ENCODE results near the gene SERINC3.
"Not testable (repeated sequence)": the region's sequence is repeated elsewhere in the genome, so short reads cannot be mapped to it uniquely, and the experiment has no call there.

The SERINC3 gene

GRCh38 chr20:44494266-44494665 is 27.6 kb downstream of the SERINC3 start:
- no peak for DNase-seq (ENCODE audit: low read depth, low spot score)

DNA sequence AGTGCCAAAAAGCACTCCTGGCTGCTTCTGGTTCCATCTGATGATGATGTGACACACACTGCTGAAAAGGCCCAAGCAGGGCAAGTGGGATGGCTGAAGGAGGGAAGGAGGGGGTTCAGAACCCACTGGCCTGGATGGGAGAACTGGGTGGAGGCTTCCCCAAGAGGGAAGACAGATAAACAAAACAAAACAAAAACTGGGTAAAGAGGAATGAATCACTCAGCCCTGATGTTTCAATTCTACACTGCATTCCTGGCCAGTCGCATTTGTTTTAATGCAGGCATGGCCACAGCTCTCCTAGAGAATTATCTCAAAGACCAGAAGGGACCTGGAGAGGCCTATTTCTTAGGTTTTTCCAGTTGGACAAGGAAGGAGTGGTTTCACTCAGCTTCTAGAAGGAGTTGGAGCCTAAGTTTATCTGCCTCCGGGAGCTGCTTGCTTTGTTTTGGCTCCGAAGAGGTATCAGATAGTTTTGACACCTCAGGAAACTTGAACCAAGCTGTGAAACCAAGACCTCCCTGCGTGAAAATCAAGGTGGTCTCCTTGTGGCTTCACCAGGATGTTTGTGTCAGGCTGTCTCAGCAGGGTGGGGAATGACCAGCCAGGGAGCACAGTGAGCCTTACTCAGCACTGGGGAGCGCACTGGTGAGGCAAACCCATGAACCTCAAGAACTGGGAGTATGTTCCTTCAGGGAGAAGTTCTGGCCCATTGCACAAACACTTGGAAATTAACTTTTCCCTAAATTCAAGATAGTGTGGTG is 30.1 kb downstream of the SERINC3 start:
- DNase-seq (ENCODE audit: low read depth, low spot score): no peak

DNA sequence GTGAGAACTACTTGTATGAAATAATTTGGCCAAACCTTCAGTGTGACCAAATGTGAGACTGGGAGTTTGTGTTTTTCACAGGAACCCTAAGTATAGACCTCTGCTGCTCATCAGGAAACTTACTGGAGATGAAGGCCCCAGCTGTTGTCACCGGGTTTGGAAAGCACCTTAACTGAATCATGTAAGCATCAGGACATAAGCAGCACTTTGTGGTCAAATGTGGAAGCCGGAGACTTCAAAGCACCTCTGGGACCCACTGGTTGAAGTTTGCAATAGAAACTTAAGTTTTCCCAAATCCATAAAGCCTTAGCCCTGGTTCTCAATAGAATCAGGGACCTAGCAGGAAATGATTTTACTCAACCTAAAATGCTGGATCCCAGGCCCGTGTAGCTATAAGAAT is 31.9 kb downstream of the SERINC3 start:
- DNase-seq (ENCODE audit: low read depth, low spot score): no peak

GRCh38 chr20:44489223-44489622 is 32.6 kb downstream of the SERINC3 start:
- DNase-seq (ENCODE audit: low read depth, low spot score): no peak

DNA sequence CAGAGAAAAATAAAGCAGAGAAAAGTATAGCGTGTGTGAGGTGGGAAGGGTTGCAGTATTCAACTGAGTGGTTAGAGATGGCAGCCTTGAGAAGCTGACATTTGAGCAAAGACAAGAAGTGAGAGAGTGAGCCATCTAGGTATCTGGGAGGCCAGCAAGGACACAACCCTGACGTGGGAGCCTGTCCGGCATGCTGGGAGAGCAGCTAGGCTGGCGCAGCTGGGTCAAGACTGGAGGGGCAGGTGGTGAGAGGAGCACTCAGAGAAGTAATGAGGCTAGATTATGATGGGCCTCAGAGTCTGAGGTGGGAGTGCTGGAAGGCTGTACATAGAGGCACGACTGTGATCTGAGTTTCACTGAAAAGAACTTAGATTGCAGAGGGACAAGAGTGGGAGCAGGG is 33.3 kb downstream of the SERINC3 start:
- DNase-seq (ENCODE audit: low read depth, low spot score): no peak

GRCh38 chr20:44485830-44486198 is 36.1 kb downstream of the SERINC3 start:
- DNase-seq (ENCODE audit: low read depth, low spot score): no peak

- DNase-seq (ENCODE audit: low read depth, low spot score): no peak
These were observed 36.6 kb downstream of the SERINC3 start for GRCh38 chr20:44485078-44485829.

- no peak for DNase-seq (ENCODE audit: low read depth, low spot score)
These were observed 38.8 kb downstream of the SERINC3 start for GRCh38 chr20:44483112-44483511.

DNA sequence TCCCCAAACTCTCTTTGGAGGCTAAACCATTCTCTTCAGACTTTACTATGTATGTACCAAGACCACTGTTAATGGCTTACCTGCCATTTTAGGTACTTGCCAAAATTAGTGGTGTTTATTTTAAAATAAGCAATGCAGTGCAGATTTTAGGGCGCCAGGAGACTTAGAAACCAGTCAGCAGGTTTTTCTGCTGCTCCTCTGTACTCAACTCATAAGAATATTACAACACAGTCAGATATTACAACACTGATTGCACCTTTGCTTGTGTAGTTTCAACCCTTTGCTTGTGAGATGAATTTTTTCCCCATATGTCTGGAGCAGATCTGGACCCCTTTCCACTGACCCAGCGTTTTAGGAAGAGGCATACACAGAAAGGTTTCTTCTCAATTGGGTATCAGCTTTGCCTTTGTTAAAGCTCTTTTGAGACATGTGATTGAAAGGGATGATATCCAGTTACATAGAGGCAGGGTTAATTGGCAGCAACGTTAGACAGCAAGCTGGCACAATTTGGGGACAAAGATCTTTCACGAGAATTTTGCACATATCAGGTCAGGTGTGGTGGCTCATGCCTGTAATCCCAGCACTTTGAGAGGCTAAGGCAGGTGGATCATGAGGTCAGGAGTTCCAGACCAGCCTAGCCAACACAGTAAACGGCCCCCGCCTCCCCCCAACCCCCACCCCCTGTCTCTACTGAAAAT is 40.0 kb downstream of the SERINC3 start:
- no peak for DNase-seq (ENCODE audit: low read depth, low spot score)

GRCh38 chr20:44480097-44480496 is 41.8 kb downstream of the SERINC3 start:
- no peak for DNase-seq (ENCODE audit: low read depth, low spot score)

- DNase-seq (ENCODE audit: low read depth, low spot score): no peak
These were observed 42.2 kb downstream of the SERINC3 start for GRCh38 chr20:44479643-44480042.

- DNase-seq (ENCODE audit: low read depth, low spot score): no peak
These were observed 43.7 kb downstream of the SERINC3 start for GRCh38 chr20:44478206-44478605.

- no peak for DNase-seq (ENCODE audit: low read depth, low spot score)
These were observed 44.7 kb downstream of the SERINC3 start for GRCh38 chr20:44477151-44477550.

DNA sequence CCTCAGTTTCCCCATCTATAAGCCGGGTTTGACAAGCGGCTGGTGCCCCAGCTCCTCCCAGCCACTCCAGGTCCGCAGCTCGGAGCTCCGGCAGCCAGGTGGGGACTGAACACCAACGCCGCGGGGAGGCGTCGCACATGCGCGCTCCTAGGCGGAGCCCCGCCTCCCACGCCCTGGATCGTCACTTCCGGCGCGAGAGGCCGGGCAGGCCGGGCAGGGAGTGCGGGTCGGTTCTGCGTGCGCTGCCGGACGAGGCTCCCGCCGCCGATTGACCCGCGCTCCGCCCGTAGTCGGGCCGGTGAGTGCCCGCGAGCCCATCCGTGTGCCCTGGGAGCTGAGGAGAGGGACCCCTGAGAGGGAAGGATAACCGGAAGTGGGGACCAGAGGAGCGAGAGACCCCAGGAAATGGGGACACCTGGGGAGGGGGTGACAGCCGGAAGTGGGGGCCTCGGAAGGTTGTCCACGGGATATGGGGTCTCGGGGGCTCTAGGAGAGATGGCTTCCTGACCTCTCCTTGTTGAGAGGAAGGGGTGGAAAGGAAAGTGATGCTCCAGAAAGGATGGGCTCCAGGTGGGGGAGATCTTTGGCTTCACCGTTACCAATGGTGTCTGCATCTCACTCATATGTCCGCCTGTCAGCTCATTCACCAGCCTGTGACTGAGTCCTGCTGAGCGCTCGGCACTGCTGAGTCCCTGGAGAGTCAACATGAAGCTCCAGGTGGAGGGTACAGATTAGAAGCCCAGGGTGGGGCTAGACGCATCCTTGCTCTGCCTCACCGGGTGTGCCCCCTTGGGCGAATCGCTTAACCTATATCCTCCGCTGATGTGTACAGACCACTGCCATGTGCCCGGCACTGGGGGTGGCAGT is 45.9 kb downstream of the SERINC3 start, which contains the start of gene TTPAL:
TSS of gene TTPAL (plus strand) at position 181 of the 867 bp plus-strand sequence. CDS start 4,126 bp downstream, outside the sequence.
- DNase-seq (ENCODE audit: low read depth, low spot score): no peak

- no peak for DNase-seq (ENCODE audit: low read depth, low spot score)
These were observed 46.5 kb downstream of the SERINC3 start for GRCh38 chr20:44475372-44475693.

DNA sequence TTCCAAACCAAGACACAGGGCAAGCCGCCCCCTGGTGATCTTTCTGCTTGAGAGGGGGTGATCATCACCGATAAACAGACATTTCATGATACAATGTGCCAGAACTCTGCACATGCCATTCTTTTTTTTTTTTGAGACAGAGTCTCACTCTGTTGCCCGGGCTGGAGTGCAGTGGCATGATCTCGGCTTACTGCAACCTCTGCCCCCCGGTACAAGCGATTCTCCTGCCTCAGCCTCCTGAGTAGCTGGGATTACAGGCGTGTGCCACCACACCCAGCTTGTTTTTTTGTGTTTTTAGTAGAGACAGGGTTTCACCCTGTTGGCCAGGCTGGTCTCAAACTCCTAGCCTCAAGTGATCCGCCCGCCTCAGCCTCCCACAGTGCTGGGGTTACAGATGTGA is 49.6 kb downstream of the SERINC3 start:
- not testable (repeated sequence) for DNase-seq (ENCODE audit: low read depth, low spot score)

DNA sequence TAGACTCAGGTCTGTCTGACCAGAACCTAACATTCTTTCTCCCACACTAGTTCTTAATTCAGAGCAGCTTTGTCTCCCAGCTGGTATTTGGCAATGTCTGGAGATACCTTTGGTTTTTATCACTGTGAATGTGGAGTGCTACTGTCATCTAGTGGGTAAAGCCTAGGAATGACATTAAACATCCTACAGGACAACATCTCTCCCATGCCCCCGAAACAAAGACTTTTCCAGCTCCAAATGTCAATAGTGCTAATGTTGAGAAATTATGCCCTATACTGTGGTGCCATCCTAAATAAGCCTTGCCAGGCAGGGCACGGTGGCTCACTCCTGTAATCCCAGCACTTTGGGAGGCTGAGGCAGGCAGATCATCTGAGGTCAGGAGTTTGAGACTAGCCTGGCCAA is 50.4 kb downstream of the SERINC3 start:
- DNase-seq (ENCODE audit: low read depth, low spot score): no peak

GRCh38 chr20:44470327-44470726 is 51.5 kb downstream of the SERINC3 start:
- DNase-seq (ENCODE audit: low read depth, low spot score): no peak

- DNase-seq (ENCODE audit: low read depth, low spot score): no peak
These were observed 53.7 kb downstream of the SERINC3 start for GRCh38 chr20:44468044-44468782.

GRCh38 chr20:44467289-44467883 is 54.5 kb downstream of the SERINC3 start:
- no peak for DNase-seq (ENCODE audit: low read depth, low spot score)

Data from brain pericyte (primary cell).